ENCODE results near the gene CREG1.
"Not testable (repeated sequence)": the region's sequence is repeated elsewhere in the genome, so short reads cannot be mapped to it uniquely, and the experiment has no call there.

The CREG1 gene

GRCh38 chr1:167553136-167554027 is at the start of gene CREG1:
Gene CREG1 (minus strand): TSS chr1:167553762.
- DNase-seq: peak; percentile 89

GRCh38 chr1:167602840-167603239 is 49.3 kb upstream of the CREG1 start:
- no peak for DNase-seq

GRCh38 chr1:167601442-167602383 is 48.2 kb upstream of the CREG1 start:
- no peak for DNase-seq

- peak; percentile 12 for DNase-seq
Observed at GRCh38 chr1:167599957-167600581, 46.5 kb upstream of the CREG1 start.

GRCh38 chr1:167594822-167595221 is 41.3 kb upstream of the CREG1 start:
- no peak for DNase-seq

GRCh38 chr1:167593860-167594259 is 40.3 kb upstream of the CREG1 start:
- DNase-seq: no peak

GRCh38 chr1:167592475-167592874 is 38.9 kb upstream of the CREG1 start:
- DNase-seq: no peak

- no peak for DNase-seq
Observed at GRCh38 chr1:167588361-167588760, 34.8 kb upstream of the CREG1 start.

GRCh38 chr1:167587872-167588271 is 34.3 kb upstream of the CREG1 start:
- DNase-seq: no peak

GRCh38 chr1:167587342-167587741 is 33.8 kb upstream of the CREG1 start:
- no peak for DNase-seq

- DNase-seq: no peak
Observed at GRCh38 chr1:167584581-167584980, 31.0 kb upstream of the CREG1 start.

GRCh38 chr1:167582722-167583121 is 29.2 kb upstream of the CREG1 start:
- DNase-seq: no peak

GRCh38 chr1:167582064-167582463 is 28.5 kb upstream of the CREG1 start:
- no peak for DNase-seq

- no peak for DNase-seq
Observed at GRCh38 chr1:167579986-167580385, 26.4 kb upstream of the CREG1 start.

GRCh38 chr1:167578939-167579521 is 25.5 kb upstream of the CREG1 start:
- DNase-seq: no peak

GRCh38 chr1:167575649-167576048 is 22.1 kb upstream of the CREG1 start:
- DNase-seq: no peak

GRCh38 chr1:167573035-167573434 is 19.5 kb upstream of the CREG1 start:
- no peak for DNase-seq

GRCh38 chr1:167570712-167571111 is 17.1 kb upstream of the CREG1 start:
- DNase-seq: not testable (repeated sequence)

GRCh38 chr1:167567663-167568062 is 14.1 kb upstream of the CREG1 start:
- no peak for DNase-seq

- no peak for DNase-seq
Observed at GRCh38 chr1:167566766-167567165, 13.2 kb upstream of the CREG1 start.

GRCh38 chr1:167565922-167566321 is 12.4 kb upstream of the CREG1 start:
- DNase-seq: no peak

GRCh38 chr1:167564612-167565270 is 11.2 kb upstream of the CREG1 start:
- DNase-seq: no peak

All from COR-L47 (cell line).